GM21526 (cell line): ENCODE measurements around the gene TNFAIP8L1.

Experiments
- ATAC-seq: cut with Tn5 transposase; IDR thresholded peaks from one replicate; pipeline ENCODE4 v1.9.1; 2021; ENCODE audit warnings: moderate library complexity; ENCODE audit not compliant: unreplicated experiment, low FRiP score

Gene TNFAIP8L1

DNA sequence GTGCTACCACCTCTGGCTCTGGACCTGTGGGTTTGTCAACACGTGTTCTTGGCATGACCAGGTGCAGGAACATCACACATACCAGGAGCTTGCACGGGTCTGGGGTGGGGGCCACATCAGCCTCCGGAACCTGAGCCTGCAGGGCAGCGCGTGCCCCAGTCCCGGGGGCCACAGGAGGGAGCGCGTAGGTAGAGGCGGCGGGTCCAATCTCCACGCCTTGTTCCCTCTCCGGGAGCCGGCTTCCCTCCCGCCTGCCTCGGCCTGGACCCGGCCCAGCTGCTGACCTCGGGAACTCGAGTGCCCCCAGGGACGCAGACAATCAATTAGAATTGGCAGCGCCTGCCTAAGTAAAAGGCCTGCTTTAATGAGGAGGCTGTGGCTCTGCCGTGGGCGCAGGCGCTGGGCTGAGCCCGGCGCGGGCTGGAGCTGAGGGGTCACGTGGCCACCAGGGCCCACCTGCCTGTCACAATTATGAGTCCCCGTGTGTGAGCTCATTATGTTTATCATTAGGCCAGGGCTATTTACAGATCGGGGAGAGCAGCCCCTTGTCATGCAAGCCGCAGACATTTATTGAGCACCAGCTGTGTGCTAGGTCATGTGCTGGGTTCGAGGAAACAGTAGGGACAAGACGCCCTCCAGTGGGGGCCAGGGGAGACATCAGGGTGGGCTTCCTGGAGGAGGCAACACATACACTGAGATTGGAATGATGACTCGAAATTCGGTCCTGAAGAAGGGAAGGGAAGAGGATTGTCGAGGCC lies 32.2 kb upstream of the TNFAIP8L1 start:
- no peak for ATAC-seq

DNA sequence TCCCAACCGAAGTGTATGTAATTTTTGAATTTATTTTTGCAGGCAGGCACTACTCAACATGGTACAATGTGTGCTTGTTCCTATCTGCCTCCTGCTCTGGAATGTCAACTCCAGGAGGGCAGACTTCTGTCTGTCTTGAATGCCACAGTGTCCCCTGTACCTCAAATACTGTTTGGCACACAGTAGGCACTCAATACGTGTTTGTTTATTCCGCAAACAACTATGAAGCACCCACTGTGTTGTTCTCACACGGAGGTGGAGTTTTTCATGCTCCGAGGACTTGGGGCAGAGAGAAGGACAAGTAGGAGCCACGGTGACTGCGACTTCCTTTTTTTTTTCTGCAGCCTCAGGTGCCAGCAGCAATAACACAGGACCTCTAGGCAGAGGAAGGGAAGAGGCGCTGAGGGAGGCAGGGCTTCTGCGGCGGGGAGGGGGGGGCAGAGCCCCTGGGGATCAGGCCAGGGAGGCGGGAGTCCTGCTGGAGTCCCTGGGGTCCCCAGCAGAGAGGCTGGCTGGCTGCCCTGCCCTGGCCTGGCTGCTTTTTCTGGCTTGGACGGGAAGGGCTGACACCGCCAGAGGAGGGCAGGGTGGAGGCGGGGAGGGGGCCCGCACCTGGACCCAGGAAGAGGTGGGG lies 29.3 kb upstream of the TNFAIP8L1 start:
- ATAC-seq = no peak

DNA sequence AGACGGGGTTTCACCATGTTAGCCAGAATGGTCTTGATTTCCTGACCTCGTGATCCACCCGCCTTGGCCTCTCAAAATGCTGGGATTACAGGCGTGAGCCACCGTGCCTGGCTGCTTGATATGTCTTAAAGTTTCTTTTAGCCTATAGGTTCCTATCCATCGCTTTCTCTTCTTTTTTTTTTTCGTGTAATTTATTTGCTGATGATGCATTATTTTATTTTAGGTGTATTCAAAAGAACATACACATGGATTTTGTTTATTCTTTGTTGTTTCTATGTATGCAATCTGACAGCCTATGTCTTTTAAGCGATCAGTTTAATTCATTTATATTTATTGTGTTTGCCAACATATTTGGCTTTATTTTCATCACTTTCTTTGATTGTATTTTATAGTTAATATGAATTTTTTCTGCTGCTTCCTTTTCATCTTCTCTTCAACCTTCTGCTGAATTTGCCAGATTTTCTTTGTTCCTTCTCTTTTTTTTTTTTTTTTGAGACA lies 26.0 kb upstream of the TNFAIP8L1 start:
- no peak for ATAC-seq

DNA sequence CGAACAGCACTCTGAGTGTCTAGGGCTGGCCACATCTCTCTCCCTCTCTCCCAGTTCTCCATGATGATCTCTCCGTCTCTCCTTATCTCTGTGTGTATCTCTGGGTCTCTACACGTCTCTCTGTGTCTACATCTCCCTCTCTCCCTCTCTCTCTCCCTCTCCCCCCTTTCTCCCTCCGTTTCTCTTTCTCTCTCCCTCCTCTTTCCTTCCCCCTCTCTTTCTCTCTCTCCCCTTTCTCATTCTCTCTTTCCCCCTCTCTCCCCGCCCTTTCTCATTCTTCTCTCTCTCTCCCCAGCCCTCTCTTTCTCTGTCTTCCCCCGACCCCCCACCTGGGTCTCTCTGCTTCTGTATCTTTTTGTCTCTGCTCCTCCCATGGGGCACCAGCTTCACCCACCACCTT lies 21.3 kb upstream of the TNFAIP8L1 start:
- no peak for ATAC-seq

DNA sequence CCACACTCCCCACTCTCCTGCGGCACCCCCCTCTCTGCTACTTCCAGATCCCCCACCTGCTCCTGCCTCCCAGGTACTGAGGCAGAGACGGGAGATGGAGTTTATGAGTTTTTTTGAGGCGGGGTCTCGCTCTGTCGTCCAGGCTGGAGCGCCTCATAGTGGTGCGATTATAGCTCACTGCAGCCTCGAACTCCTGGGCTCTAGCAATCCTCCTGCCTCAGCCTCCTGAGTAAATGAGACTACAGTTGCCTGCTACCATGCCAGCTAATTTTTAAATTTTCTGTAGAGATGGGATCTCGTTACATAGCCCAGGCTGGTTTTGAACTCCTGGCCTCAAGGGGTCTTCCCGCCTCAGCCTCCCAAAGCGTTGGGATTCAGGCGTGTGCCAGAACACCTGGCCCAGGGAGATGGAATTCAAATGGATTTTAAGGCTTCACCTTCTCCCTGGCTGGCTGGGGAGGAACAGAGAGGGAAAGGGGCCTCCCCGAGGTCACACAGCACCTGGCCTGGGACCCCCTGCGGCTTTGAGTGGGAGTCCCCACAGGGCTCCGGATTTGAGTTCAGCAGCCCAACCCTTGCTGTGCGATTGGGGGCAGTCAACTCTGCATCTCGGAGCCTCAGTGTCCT lies 19.5 kb upstream of the TNFAIP8L1 start:
- ATAC-seq = no peak

DNA sequence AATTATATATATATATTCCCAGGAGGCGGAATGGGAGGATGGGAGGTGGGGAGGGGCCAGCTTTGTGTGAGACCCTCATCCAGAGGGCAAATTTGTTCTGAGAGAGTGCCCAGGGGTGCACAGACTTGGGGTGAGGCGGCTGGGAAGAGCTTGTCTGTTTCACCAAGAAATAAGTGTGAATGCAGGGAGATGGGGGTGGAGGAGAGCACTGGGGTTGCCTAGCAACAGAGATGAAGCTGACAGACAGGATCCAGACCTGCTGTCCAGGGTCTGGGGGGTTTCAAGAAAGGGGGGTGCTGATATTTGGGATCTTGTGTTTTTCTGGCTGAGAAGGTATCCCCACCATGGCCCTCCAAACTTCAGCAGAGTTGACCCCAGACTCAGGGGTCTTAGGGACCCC lies 18.6 kb upstream of the TNFAIP8L1 start:
- ATAC-seq = no peak

DNA sequence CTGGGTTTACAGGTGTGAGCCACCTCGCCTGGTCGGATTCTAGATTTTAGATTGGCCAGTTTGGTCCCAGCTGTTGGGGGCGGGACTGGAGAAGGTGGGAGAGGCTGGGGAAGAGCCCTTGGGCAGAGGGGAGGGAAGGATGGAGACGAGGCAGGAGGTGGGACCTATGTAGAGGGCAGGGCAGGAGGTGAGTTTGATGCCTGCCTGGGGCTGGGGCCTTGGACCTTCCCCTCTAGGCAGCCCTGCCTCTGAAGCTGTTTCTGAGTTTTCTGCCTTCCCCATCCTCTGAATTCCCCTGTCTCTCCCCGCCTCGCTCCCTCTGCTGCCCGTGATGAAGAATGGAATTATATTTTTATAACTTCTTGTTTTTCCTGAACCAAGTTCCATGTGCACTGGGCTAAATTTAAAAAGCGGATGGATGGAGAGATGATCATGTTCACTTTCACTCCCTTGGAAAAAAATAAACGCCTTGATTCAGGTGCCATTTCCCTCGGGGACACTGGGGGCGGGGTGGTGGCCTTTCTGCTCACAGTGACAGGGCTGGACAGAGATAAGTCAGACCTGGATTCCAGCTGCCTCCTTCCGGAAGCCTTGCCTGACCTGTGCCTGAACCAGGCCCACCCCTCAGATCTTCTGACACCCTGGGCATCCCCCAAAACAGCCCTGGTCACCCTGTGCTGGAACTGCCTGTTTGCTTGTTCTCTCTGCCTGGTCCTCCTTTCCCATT lies 16.5 kb upstream of the TNFAIP8L1 start:
- no peak for ATAC-seq

DNA sequence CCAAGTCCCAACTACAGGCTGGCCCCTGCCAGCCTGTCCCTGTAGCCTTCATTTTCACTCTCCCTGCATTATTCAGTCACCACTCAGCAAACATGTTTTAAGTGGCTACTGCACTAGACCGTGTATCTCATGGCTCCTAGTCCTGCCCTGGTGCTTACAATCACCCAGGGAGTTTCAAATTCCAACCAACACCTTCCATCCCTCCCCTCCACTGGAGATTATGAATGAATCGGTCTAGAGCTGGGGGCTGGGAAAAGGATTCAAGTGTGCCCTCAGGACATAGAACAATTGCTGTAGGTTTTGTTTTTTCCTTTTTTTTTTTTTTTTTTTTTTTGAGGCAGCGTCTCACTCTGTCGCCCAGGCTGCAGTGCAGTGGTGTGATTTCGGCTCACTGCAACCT lies 15.0 kb upstream of the TNFAIP8L1 start:
- ATAC-seq = no peak

DNA sequence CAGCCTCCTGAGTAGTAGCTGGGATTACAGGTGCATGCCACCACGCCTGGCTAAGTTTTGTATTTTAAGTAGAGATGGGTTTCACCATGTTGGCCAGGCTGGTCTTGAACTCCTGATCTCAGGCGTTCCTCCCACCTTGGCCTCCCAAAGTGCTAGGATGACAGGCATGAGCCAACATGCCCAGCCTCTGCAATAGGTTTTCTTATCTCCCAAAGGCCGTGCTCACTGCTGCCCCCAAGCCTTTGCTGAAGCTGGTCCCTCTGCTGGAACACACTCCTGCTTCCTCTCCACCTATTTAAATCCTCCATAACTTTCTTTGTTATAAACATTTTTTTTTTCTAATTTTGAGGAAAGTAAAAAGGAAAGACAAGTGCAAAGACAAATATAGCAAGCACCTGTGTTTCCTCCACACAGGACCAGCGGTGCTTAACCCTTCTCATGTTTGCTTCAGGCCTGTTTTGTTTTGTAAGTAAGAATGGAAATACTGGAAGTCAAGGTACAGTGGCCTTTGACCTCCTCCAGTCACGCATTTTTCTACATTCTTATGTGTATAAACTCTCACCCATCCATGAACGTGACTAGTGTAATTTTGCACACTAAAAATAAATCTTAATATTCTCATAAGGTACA lies 14.5 kb upstream of the TNFAIP8L1 start:
- ATAC-seq = no peak

DNA sequence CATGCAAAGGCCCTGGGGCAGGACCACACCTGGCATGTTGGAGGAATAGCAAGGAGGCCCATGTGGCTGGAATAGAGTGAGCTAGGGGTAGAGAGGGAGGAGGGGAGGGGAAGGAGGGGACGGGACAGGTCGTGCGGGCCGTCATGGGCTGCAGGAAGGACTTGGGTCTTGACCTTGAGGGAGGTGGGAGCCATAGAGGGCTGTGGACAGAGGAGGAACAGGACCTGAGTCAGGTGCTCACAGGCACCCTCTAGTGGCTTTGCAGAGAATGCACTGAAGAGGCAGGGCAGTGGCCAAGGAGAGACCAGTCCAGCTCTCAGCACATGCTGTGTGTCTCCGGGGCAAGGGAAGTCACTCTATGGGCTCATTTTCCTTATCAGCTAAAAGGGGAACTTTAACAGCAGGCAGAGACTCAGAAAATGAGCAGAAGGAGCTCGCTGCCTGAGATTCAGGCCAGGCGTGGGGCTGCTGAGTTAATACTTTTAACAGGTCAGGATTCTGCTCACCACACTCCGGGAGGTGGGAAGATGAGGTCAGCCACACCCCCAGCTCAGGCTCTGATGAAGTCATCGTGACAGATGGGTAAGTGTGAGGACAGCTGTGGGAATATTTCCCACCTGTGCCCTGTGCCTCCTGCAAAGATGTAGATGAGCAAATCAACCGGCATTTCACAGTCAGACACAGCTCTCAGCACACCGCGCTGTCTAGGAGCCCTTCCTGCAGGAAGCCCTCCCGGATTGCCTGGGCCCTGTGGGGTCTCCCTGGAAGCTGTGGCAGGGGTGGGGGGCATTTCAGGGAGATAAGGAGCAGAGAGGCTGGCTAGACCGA lies 6.0 kb upstream of the TNFAIP8L1 start:
- no peak for ATAC-seq

DNA sequence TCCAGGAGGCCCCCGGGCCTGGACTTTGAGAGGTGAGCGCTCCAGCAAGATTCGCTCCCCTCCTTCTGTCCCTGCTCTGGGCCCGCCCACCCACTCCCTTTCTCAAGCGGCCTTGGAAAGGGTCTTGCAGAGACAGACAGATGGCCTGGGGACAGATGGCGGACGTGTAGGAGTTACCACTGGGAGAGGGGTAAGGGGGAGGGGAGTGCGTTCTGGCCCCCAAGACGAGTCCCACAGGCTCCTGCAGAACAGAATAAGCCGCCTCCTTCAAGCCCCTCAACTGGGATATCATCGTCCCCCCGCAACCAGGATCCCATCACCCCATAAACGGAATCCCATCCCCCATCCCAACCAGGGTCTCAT lies 3.6 kb upstream of the TNFAIP8L1 start:
- no peak for ATAC-seq

DNA sequence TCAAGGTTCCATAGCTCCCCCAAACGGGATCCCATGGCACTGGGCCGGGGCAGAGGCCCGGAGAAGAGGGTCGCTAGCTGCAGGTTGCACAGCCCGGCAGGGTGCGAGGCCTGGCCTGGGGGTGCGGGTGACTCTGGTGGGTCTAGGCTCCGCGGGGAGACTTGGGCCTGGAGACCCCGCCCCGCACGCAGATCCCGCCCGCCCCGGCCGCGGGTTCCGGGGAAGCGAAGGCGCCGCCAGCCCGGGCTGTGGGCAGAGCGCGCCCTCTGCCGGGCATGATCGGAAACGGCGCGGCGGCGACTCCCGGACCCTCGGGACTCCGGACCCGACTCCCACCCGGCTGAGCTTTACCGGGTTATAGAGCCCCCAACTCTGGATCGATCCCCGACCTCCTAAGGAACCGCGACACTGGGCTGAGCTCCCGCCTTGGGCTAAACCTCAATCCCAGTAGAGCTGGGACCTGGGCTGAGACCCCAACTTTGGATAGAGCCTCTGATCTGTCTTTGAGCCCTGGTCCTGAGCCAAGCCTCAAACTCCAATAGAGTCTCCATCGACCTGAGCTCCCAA lies 3.1 kb upstream of the TNFAIP8L1 start:
- ATAC-seq = no peak

DNA sequence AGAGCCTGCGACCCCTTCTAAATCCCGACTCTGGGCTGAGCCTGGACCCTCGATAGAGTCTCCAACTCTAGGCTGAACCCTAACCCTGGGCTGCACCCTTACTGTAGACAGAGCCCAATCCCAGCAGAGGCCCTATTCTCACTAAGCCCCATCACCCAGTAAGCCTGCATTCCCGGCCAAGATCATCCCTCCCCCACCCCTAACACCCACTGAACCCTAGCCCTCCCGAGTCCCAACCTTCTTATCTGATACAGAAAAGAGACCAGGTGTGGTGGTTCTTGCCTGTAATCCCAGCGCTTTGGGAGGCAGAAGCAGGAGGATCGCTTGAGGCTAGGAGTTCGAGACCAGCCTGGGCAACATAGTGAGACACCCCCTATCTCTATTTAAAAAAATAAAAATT lies 2.6 kb upstream of the TNFAIP8L1 start:
- no peak for ATAC-seq

DNA sequence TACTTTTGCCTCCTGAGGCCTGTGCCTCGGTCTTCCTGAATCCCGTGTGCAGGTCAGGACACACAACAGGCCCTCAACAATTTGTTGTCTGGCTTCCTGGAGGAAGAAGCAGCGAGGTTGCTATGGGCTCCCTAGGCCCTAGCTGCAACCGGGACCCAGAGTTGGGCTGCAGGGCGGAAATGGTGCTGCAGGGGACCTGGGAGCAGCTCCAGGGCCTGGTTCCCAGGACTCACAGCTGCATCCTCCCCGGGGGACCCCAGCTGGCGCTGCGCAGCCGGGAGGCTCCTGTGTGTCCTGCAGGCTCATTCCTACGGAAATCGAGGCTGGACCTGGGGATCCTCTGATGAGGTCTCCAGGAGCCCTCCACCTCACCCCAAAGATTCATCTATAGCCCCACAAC lies 999 bp upstream of the TNFAIP8L1 start:
- no peak for ATAC-seq

DNA sequence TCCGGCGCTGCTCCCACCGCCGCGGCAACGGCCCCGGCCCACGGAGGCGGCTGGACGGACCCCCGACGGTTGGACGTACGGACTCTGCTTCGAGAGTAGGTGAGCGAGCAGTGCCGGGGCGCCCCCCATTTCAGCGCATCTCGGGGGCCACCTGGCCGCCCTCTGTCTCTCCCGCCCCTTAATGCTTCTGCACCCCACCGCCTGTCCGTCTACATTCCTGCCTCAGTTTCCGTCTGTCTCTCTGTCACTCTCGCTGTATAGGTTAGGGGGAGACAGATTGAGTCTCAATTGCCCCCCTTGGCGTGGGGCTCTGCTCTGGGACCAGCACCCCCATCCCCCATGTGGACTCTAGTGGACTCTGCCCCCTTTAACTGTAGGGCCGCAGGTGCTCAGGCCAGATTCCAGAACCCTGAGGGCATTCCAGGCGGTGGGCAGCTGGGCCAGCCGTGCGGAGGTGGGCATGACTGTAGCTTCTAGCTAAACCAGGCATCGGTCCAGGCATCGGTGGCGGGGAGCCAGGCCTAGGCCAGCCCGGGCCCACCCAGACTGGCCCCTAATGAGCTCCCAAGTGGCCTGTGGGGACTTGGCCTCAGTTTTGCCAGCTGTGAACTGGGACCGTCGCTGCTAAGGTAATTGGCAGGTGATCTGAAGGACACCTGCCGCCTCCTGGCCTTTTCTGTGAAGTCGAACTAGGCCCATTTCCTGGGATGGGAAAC lies 373 bp downstream of the TNFAIP8L1 start:
- ATAC-seq = peak; percentile 8

DNA sequence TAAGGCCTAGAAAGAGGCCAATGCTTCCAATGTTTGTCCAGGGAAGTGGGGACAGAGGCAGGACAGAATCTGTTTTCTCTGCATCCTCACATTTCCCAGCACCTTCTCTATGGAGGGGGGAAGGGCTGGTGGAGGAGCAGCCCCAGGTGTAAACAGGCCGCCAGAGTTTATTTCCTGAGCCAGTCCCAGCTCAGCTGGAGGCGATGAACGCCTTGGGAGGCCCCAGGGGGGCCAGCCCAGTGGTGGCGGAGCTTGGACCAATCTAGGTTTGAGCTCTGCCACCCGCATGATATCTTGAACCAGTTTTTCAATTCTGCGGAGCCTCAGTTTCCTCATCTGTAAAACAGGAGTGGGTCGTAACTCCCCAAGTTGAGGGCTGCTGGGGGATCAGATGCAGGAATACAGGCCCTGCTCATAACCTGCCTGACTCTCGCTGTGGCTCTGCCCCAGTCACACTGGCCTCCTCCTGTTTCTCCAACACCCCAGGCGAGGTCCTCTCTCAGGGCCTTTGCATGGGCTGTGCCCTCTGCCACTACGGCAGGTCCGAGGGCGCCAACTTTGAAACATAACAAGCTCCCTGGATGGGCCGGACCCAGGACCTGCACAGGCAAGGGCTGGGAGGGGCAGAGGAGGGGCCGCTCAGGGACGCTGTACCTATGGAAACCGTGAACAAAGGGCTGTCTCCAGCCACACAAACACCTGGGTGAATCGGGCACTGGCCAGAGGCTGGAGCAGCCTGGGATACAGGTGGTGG lies 1.1 kb downstream of the TNFAIP8L1 start:
- ATAC-seq = no peak

DNA sequence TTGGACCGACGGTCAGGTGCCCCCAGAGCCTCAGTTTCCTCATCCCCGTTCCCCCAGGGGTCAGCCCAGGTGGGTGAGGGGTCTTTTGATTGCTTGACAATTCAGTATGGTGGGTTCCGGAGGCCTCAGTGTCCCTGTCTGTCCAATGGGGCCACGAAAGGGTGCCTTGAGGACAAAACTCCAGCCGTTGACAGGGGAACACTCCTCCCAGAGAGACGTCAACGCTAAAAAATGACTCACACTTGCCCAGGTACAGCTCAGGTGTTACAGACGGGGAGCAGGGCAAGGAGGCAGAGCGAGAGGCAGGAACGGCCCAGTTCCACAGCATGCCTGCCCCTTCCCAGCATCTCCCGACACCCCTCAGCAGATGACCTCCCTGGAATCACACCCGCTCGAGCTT lies 1.8 kb downstream of the TNFAIP8L1 start:
- ATAC-seq = no peak

DNA sequence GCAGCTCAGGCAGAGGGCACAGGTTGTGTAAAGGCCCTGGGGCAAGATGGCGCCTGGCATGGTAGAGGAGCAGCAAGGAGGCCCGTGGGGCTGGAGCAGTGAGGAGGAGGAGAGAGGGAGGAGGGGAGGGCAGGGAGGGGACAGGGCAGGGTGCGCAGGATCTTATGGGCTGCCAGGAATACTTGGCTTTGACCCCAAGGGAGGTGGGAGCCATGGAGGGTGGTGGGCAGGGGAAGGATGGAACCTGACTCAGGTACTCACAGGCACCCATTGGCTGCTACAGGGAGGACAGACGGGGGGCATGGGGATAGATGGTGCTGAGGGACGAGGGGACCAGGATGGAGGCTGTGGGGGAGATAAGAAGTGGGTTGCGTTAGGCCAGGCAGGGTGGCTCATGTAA lies 3.3 kb downstream of the TNFAIP8L1 start:
- no peak for ATAC-seq
